Measurements from ENCODE around the gene RPN2. TPM values are rescaled to one million over a fixed set of nuclear protein-coding genes. Genes with fewer than 3 reads are reported as not detected.

RPN2 gene
- total RNA-seq, 1 experiment from 2014 or later, result 234 TPM

GRCh38 chr20:37237656-37238055, 58.5 kb downstream of the RPN2 start:
- no peaks in the 10 kb centered on the region for H3K79me2 ChIP-seq (ENCODE audit: insufficient read depth, low read length)
- H3K56ac ChIP-seq (ENCODE audit: insufficient read length, low read depth, low read length), result no peak overlapping the region
- H4K8ac ChIP-seq (replicated peaks; ENCODE audit: insufficient read length, low read depth, low read length), result no peak overlapping the region
- no peak for DNase-seq
- no CpG with 5 or more reads among the region's 5 CpGs for WGBS (ENCODE audit: extremely low coverage, insufficient read length, low lambda C conversion rate)
- H3T11ph ChIP-seq (ENCODE audit: low read length), result no peak overlapping the region
- H2BK120ac ChIP-seq (ENCODE audit: low read depth, low read length, poor library complexity, severe bottlenecking), result no peak overlapping the region
- H3K4ac ChIP-seq (ENCODE audit: low read depth, low read length), result no peak overlapping the region
- H3K23me2 ChIP-seq (ENCODE audit: insufficient read length, low read depth, low read length, poor library complexity, severe bottlenecking), result no peaks in the 10 kb centered on the region
- H3K4me1 ChIP-seq (ENCODE audit: insufficient read depth, low read length), result no peaks in the 10 kb centered on the region
- no peak overlapping the region for H2BK15ac ChIP-seq (ENCODE audit: low read depth, low read length)
- H3K27ac ChIP-seq (ENCODE audit: insufficient read length, low read depth, low read length), result no peak overlapping the region
- H4K5ac ChIP-seq (ENCODE audit: insufficient read length, low read depth, low read length), result no peak overlapping the region
- no peaks in the 10 kb centered on the region for H3K27me3 Mint-ChIP-seq (ENCODE audit: low read depth)
- H3K4me2 ChIP-seq (ENCODE audit: insufficient read depth, insufficient read length, low read length), result no peak overlapping the region
- H4K20me1 ChIP-seq (ENCODE audit: control insufficient read depth, insufficient read depth, insufficient read length), result no peaks in the 10 kb centered on the region
- no peak overlapping the region for H3K23ac ChIP-seq (ENCODE audit: insufficient read length, low read depth, low read length)
- no peaks in the 10 kb centered on the region; a peak in 1 of 4 replicates for H3K4me1 Mint-ChIP-seq
- H3K14ac ChIP-seq (ENCODE audit: insufficient read depth, low read length), result no peak overlapping the region
- no peak overlapping the region for H2BK20ac ChIP-seq (ENCODE audit: low read depth, low read length, poor library complexity, severe bottlenecking)
- H2AFZ ChIP-seq (ENCODE audit: low read length), result no peak overlapping the region
- no peaks in the 10 kb centered on the region for H3K27me3 ChIP-seq (ENCODE audit: insufficient read depth, low read length)
- H3K4me3 Mint-ChIP-seq, result no peak overlapping the region
- no peak overlapping the region for H2AK5ac ChIP-seq (ENCODE audit: insufficient read length, low read length)
- no peak overlapping the region for H2BK5ac ChIP-seq (ENCODE audit: insufficient read length, low read length)
- H4K91ac ChIP-seq (ENCODE audit: insufficient read length, low read depth, low read length), result no peak overlapping the region
- no peak overlapping the region for H3K18ac ChIP-seq (ENCODE audit: insufficient read length, low read depth, low read length)
- no peaks in the 10 kb centered on the region for H3K9me3 ChIP-seq (ENCODE audit: control insufficient read depth, low read depth, low read length)
- H3K36me3 Mint-ChIP-seq (ENCODE audit: insufficient read depth in 1 of 3, low read depth in 3 of 3), result peaks cover 46 to 97% (median 91%) of the 10 kb centered on the region in 3 experiments
- no peak overlapping the region for H3K27ac Mint-ChIP-seq
- H2BK12ac ChIP-seq (ENCODE audit: insufficient read length, low read depth, low read length), result no peak overlapping the region
- TF ChIP-seq, protein P1, sequence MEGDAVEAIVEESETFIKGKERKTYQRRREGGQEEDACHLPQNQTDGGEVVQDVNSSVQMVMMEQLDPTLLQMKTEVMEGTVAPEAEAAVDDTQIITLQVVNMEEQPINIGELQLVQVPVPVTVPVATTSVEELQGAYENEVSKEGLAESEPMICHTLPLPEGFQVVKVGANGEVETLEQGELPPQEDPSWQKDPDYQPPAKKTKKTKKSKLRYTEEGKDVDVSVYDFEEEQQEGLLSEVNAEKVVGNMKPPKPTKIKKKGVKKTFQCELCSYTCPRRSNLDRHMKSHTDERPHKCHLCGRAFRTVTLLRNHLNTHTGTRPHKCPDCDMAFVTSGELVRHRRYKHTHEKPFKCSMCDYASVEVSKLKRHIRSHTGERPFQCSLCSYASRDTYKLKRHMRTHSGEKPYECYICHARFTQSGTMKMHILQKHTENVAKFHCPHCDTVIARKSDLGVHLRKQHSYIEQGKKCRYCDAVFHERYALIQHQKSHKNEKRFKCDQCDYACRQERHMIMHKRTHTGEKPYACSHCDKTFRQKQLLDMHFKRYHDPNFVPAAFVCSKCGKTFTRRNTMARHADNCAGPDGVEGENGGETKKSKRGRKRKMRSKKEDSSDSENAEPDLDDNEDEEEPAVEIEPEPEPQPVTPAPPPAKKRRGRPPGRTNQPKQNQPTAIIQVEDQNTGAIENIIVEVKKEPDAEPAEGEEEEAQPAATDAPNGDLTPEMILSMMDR (conservative IDR thresholded peaks at IDR 0.05), result no peak
- H3K79me1 ChIP-seq (ENCODE audit: insufficient read depth, low read depth, low read length, poor library complexity, severe bottlenecking), result no peaks in the 10 kb centered on the region
- no peaks in the 10 kb centered on the region for H3K9me3 Mint-ChIP-seq
- no peak overlapping the region for H3K9ac ChIP-seq (ENCODE audit: extremely low read depth, insufficient read length, low read length)
